H7 (cell line): ENCODE measurements around the gene RAB11FIP4. TPM values are rescaled to one million over a fixed set of nuclear protein-coding genes. Genes with fewer than 3 reads are reported as not detected.

Experiments
- DNase-seq: peaks from one replicate; pipeline ENCODE4 v3.0.0; 2012
- H3K27me3 ChIP-seq: 2 replicates; pipeline ENCODE4 v1.6.0; 2011; ENCODE audit warnings: mild to moderate bottlenecking, low read length; ENCODE audit not compliant: control insufficient read depth, insufficient read depth
- H3K36me3 ChIP-seq: replicated peaks from 2 replicates; pipeline ENCODE4 v1.5.1; 2011; ENCODE audit warnings: low read length; ENCODE audit not compliant: control insufficient read depth, insufficient read depth
- H3K4me3 ChIP-seq: 2 replicates; pipeline ENCODE4 v1.5.1; 2011; ENCODE audit warnings: low read depth, mild to moderate bottlenecking, control low read depth, low read length, moderate library complexity; ENCODE audit not compliant: insufficient read depth
- total RNA-seq: library from RNA; depleted of rRNA; stranded (reverse); fragments of >200 nt; shearing (Covaris generic); gene quantifications from 2 replicates; pipeline ENCODE4 v1.2.3, GENCODE V29; 2014

Gene RAB11FIP4
- total RNA-seq, 1 experiment from 2014 or later: 21.9 TPM

DNA sequence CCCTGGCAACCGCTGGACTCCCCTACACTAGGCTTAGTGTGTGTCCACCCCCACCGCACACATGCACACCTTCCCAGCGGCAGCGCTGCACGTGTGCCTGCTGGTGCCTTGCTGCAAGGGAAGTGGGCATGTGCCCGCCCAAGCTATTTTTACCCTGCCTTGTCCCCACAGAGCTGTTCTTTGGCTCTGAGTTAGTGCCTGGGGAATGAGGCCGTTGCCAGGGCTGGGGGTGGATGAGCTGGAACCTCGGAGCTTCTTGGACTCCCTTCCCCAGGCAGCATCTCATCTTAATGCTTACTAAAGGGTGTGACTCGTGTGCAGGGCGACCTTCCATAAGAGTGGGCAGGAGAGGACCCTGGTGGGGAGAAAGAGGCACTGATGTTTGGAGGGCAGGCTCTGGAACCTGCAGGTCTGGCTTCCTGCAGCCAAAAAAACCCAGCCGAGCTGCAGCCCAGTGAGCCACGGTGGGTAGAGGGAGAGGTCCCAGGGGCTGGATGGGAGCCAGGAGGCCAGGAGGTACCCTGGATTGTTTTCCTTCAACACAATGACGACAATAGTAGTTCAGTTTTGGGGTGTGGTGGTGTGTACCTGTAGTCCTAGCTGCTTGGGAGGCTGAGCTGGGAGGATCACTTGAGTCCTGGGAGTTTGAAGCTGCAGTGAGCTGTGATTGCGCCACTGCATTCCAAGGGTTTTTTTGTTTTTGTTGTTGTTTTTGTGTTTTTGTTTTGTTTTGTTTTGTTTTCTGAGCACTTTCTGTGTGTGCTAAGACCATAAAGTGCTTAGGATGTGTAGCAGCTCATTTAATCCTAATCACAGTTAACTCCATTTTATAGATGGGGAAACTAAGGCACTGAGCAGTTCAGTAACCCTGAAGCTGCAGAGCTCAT is 119.1 kb downstream of the RAB11FIP4 start:
- Histone ChIP-seq H3K36me3 (no peaks in the 10 kb centered on the region; the same call in 1 of the 2 replicates), H3K4me3 (no peak overlapping the region), H3K27me3 (no peaks in the 10 kb centered on the region)
- no peak for DNase-seq

DNA sequence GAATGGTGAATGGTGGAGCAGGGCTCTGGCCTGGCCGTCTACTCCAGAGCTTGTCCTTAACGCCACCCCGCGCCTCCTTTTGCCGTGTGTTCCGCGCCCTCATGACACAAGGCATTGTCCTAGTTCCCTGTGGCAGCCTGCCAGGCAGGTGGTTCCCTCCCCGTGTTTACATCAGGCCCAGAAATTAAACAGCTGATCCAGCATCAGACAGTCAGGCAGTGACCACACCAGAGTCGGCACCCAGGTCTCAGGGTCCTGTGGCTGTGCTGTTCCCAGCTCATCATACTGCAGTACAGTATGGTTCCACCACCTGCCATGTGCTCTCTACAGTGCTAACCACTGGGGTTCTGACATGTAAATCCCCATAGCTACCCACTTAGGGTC is 119.7 kb downstream of the RAB11FIP4 start:
- no peaks in the 10 kb centered on the region; the same call in 1 of the 2 replicates for H3K36me3 ChIP-seq
- H3K4me3 ChIP-seq: no peak overlapping the region
- H3K27me3 ChIP-seq: no peaks in the 10 kb centered on the region
- no peak for DNase-seq

DNA sequence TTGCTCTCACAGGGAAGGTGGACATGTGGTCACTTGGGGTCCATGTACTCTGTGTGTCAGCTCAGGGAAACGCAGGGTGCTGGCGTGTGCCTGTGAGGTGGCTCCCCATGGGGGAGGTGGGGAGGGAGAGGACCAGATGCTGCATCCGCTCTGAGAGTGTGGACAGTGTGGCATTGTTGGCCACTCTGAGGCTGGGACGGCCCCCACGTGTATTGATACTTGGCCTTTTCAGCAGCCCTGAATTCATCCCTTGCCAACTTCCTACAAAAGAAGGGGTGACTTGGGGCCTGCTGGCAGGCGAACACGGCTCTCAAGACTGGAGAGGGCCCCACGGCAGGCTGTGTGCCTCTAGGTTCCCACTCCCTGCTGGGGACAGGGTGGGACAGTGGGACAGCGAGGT is 120.1 kb downstream of the RAB11FIP4 start:
- H3K4me3 ChIP-seq: no peak overlapping the region
- no peaks in the 10 kb centered on the region for H3K27me3 ChIP-seq
- H3K36me3 ChIP-seq: no peaks in the 10 kb centered on the region; the same call in 1 of the 2 replicates
- no peak for DNase-seq

DNA sequence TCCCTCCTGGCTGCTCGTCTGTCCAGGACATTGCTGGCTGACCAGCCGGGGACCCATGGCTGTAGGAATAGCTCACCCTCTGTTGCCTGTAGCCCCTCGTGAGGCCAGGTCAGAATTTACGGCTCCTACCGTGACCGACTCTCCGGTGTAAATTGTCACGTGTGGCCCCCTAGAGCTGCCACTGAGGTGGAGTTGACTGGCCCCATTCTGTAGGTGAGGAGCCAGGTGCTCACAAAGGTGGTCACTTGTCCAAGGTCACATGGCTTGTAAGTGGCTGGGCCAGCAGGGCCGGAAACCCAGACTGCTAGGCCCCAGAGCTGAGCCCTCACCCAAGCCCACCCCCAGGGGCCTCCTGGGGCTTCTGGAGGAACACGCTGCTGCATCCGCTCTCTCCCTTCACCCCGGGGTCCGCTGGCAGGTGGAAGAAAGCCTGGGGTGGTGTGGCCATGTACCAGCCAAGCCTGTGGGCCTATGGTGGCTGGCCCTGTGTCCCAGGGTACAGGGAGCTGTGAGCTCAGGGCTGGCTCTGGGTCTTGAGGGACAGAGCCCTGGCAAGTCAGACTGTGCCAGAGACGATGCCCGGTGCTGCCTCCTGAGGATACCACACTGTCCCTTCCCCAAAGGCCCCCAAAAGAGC is 120.7 kb downstream of the RAB11FIP4 start:
- Histone ChIP-seq H3K36me3 (no peaks in the 10 kb centered on the region; the same call in 1 of the 2 replicates), H3K27me3 (no peaks in the 10 kb centered on the region), H3K4me3 (no peak overlapping the region)
- no peak for DNase-seq

DNA sequence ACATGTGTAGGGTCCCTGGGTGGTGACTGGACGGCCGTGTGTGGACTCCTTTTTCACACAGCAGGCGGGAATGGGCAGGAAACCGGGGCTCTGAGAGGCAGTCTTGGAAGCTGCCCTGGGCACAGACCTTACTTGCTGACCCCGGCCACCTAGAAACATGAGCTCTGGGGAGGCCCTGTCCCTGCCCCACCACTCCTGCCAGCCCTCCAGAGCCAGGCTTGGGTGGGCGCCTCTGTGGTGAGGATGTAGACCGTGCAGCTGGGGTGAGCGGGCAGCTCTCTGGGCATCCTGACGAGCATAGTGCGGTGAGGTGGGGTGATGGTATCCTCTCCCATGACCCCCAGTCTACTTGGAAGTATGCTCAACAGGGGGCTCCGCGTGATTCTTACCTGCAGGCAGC is 121.3 kb downstream of the RAB11FIP4 start:
- no peaks in the 10 kb centered on the region; the same call in 1 of the 2 replicates for H3K36me3 ChIP-seq
- no peak for DNase-seq
- H3K4me3 ChIP-seq: no peak overlapping the region
- H3K27me3 ChIP-seq: no peaks in the 10 kb centered on the region

DNA sequence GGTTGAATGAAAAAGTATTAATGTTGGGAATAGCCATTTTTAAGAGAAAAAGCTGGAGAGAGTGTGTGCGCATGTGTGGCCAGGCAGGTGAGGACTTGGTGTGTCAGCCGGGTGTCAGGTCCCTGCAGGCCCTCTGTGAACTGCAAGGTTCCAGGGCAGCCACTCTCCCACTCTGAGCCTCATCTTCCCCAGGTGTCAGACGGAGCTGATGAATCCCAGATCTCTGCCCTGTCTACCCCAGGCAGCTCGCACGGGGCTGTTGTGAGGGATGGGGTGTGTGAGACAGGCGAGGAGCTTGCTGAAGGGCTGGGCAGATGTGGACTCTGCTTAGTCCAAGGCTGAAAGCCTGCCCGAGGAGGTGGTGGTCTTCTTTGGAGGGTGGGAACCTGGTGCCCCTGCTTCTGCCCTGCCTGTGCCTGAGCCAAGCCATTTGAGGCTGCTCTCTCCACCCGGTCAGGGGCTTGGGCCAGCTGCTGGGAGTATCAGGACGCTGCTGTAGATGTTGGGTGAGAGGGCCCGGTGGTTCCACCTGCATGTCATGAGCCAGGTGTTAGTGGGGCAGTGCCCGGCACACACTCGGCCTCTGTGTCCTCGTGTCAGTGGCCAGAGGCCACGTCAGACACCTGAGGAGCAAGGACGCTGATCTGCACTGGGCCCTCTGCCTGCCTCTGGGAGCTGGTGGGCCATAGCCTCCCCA is 122.4 kb downstream of the RAB11FIP4 start:
- no peaks in the 10 kb centered on the region; the same call in 1 of the 2 replicates for H3K36me3 ChIP-seq
- DNase-seq: no peak
- no peak overlapping the region for H3K4me3 ChIP-seq
- H3K27me3 ChIP-seq: no peaks in the 10 kb centered on the region

DNA sequence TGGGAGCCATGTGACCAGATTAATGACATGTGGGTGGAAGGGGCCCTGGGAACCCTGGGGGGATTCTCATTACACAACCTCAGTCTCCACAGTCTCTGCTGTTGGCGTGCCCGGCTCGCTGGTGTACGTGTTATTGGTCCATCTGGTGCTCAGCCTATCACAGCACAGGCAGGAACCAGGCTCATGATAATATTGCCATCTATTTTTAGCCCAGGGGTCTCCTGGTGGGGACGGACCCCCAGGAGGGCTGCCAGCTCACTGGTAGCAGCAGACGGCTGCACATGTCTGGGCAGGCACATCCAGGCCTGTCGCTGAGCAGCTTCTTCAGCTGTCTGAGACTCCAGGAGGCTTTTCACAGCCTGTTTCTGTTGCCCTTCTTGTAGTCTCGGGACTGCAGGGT is 123.8 kb downstream of the RAB11FIP4 start:
- DNase-seq: no peak
- no peak overlapping the region for H3K4me3 ChIP-seq
- H3K27me3 ChIP-seq: no peaks in the 10 kb centered on the region

DNA sequence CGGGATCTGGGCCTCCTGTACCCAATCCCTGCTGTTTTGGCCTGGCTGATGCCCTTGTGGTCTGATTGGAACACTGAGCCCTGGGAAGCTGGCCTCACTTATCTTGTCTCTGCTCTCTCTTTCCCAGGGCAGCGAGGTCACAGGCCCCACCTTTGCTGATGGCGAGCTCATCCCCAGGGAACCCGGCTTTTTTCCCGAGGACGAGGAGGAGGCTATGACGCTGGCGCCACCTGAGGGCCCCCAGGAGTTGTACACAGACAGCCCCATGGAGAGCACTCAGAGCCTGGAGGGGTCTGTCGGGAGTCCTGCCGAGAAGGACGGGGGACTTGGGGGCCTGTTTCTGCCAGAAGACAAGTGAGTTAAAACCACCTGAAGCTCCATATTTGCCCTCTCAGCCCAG is 126.0 kb downstream of the RAB11FIP4 start:
- Histone ChIP-seq H3K36me3 (peaks cover 3% of the 10 kb centered on the region), H3K4me3 (no peak overlapping the region), H3K27me3 (no peaks in the 10 kb centered on the region)
- DNase-seq: peak; percentile 78

More for the DNA sequence above, 123.8 kb downstream of the RAB11FIP4 start:
- H3K36me3 ChIP-seq: no peaks in the 10 kb centered on the region; the same call in 1 of the 2 replicates

DNA sequence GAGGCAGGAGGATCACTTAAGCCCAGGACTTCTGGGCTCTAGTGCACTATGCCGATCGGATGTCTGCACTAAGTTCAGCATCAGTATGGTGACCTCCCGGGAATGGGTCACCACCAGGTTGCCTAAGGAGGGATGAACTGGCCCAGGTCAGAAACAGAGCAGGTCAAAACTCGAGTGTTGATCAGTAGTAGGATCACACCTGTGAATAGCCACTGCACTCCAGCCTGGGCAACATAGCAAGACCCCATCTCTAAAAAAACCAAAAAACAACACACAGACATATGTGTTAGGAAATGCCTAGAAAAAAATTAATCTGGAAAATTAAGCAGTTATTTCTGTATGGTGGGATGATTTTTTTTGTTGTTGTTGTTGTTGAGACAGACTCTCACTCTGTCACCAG is 127.0 kb downstream of the RAB11FIP4 start:
- DNase-seq: no peak
- Histone ChIP-seq H3K27me3 (no peaks in the 10 kb centered on the region), H3K4me3 (no peak overlapping the region), H3K36me3 (peaks cover 5% of the 10 kb centered on the region)

DNA sequence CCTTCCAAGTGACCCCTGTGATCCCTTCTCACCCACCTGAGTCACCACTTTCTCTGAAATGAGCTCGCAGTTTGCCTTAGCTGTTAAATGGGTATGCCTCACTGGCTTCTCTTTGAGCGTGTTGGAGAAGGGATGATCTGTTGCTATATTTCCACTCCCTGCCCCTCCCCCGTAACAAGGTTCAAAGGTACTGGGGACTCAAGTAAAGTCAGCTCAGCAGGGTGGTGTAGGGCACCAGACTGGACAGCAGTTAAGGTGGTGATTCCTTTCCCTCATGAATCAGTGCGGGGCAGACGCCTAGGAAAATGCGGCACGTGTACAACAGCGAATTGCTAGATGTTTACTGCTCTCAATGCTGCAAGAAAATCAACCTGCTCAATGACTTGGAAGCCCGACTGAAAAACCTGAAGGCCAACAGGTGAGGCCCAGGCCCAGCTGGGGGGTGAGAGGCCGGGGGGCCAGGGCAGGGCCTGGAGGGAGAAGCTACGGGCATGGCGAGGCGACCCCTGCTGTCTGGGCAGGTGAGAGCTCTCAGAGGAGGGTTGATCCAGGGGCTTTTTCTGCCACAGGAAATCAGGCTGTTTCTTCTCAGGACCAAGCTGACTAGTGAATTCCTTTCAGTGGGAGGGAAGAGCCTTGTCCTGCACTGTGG is 130.3 kb downstream of the RAB11FIP4 start:
- Histone ChIP-seq H3K4me3 (no peak overlapping the region), H3K36me3 (peaks cover 10% of the 10 kb centered on the region), H3K27me3 (no peaks in the 10 kb centered on the region)
- DNase-seq: no peak

DNA sequence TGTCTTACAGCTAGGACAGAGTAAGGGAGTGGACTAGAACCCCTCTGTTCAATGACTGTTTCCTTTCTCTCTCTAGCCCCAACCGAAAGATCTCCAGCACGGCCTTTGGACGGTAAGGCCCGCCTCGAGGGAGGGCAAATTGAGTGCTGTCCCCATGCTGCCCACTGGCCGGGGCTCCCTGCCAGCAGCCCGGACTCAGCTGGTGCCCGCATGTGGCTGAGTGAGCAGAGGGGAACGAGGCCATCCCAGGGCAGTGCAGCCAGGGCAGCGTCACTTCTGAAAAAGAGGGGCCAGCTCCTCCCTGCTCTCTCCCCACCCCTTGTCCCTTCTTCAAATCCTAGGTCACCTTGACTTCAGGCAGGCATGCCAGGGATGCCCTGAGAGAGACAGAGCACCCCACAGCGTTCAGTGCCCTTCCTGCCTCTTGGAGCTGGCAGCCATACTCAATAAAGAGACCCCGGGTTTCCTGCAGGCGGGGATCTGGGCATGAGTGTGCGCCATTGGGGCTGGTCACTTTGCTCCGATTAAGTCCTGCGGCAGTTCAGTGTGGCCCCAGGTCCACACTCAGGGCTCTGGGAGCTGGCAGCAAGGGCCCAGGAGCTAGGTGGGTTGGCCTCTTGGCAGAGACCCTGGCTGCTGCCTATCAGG is 130.9 kb downstream of the RAB11FIP4 start:
- no peaks in the 10 kb centered on the region for H3K27me3 ChIP-seq
- no peak for DNase-seq
- no peak overlapping the region for H3K4me3 ChIP-seq
- peaks cover 13% of the 10 kb centered on the region for H3K36me3 ChIP-seq

DNA sequence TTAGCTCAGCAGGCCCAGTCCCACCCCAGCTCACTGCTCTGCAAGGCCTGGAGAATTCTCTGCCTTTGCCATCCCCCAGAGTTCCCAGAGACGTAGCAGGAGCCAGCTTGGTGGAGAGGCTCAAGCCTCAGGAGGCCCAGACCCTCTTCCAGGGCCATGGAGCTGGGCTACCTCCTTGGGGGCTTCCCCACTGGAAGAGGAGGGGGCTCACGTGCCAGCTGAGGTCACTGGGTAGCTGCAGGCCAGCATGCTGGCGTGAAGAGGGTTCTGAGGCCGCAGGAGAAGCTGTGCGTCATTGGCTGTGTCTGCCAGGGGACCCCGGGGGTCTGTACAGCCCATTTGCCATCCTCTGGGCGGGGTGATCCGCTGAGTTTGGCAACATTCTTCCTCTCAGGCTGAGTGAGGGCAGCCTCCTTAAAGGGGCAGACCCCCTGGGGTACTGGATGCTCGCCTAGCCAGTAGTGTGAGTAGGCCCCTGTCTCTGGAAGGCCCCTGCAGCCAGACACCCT is 131.6 kb downstream of the RAB11FIP4 start:
- no peak for DNase-seq
- Histone ChIP-seq H3K36me3 (peaks cover 13% of the 10 kb centered on the region), H3K27me3 (no peaks in the 10 kb centered on the region), H3K4me3 (no peak overlapping the region)

DNA sequence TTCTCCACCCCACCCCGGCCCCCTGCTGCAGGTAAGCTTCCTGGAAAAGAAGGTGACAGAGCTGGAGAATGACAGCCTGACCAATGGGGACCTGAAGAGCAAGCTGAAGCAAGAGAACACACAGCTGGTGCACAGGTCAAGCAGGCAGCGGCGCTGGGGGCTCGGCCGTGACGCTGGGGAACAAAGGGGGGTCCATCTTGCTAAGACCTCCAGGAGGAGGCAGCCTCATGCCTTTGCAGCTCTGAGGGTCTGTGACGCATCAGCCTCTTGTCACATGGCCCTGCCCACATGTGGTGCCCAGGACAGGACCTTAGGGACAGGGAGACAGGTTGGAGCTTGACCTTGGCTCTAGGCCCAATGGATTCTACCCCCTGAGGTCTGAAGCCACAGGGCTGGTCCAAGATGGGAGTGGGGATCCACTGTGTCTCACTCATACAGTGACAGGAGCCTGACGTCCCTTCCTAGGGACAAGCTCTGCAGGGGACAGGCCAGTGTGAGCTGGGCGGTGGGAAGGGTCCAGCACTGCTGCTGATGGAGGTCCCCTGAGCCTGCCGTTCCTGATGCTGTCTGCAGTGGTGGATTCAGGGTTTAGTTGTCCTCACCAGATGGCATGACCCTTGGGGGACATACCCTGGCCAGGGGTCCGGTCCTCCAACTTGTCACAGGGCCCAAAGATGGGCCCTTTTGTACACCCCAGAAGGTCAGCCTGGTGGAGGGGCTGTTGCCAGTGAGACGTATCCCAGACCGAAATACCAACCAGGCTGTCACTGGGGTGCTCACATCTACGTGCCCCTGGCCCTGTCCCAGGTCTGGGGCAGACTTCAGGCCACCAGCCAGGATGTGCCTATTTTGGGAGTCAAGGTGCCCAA is 132.6 kb downstream of the RAB11FIP4 start:
- Histone ChIP-seq H3K27me3 (no peaks in the 10 kb centered on the region), H3K36me3 (peaks cover 20% of the 10 kb centered on the region), H3K4me3 (no peak overlapping the region)
- no peak for DNase-seq
